H1 (cell line): ENCODE data around the gene PALD1. TPM values are rescaled to one million over a fixed set of nuclear protein-coding genes. Genes with fewer than 3 reads are reported as not detected.

Experiments
- CTCF ChIA-PET: fragments of 300-600 bp; sonication (Branson Sonifier 250); formaldehyde crosslinking; loops from one replicate; lab custom pipeline; 2021; ENCODE audit not compliant: partially characterized antibody; lab: Charles Lee
- POLR2A ChIA-PET: fragments of 300-600 bp; sonication (Branson Sonifier 250); formaldehyde crosslinking; loops from one replicate; lab custom pipeline; 2021; ENCODE audit warnings: inconsistent platforms; ENCODE audit not compliant: partially characterized antibody; lab: Charles Lee
- DNase-seq, 2 experiments: peaks; one replicate each; pipeline versions ENCODE4 v3.0.0 to v3.0.0-alpha.2; 2010 to 2022; ENCODE audit warnings: low spot score in 2 of 2, low read depth in 1 of 2, mixed read lengths in 1 of 2
- FAIRE-seq: peaks from 2 replicates; lab custom pipeline; 2011; peaks lifted over from hg19 to GRCh38; lab: Jason Lieb, UNC
- H2AFZ ChIP-seq: 2 replicates; pipeline ENCODE4 v1.8.1; 2012; ENCODE audit warnings: low read length, inconsistent platforms
- H2AK5ac ChIP-seq: 2 replicates; pipeline ENCODE4 v1.6.1; 2013; ENCODE audit warnings: low read depth, low read length
- H2BK120ac ChIP-seq: replicated peaks from 2 replicates; pipeline ENCODE3; 2013; ENCODE audit warnings: low read depth, low read length, inconsistent platforms
- H2BK12ac ChIP-seq: 2 replicates; pipeline ENCODE4 v1.6.1; 2013; ENCODE audit warnings: low read depth, low read length
- H2BK15ac ChIP-seq: 2 replicates; pipeline ENCODE4 v1.6.1; 2013; ENCODE audit warnings: low read length
- H2BK20ac ChIP-seq: 2 replicates; pipeline ENCODE4 v1.6.1; 2013; ENCODE audit warnings: low read length
- H2BK5ac ChIP-seq: 2 replicates; pipeline ENCODE4 v1.6.1; 2013; ENCODE audit warnings: low read depth, low read length
- H3K14ac ChIP-seq: 2 replicates; pipeline ENCODE4 v1.6.1; 2013; ENCODE audit warnings: inconsistent platforms; ENCODE audit not compliant: insufficient read length
- H3K18ac ChIP-seq: 2 replicates; pipeline ENCODE4 v1.6.1; 2013; ENCODE audit warnings: low read length; ENCODE audit errors: extremely low read depth
- H3K23ac ChIP-seq: 2 replicates; pipeline ENCODE4 v1.6.1; 2013; ENCODE audit warnings: inconsistent platforms; ENCODE audit not compliant: insufficient read length
- H3K23me2 ChIP-seq: 2 replicates; pipeline ENCODE4 v1.6.1; 2013; ENCODE audit warnings: low read depth, low read length
- H3K27ac ChIP-seq: 2 replicates; pipeline ENCODE4 v1.6.1; 2011; ENCODE audit warnings: low read depth, low read length, inconsistent platforms
- H3K27me3 ChIP-seq, 4 experiments: replicated peaks in 1 of 4; 1 replicate in 1 of 4; 2 replicates in 3 of 4; pipeline versions ENCODE4 v1.6.1 to v1.8.1; 2011 to 2013; ENCODE audit warnings: low read length in 3 of 4, mild to moderate bottlenecking in 3 of 4, inconsistent platforms in 2 of 4, mixed read lengths in 2 of 4, moderate library complexity in 1 of 4; ENCODE audit not compliant: control insufficient read depth in 3 of 4, insufficient read depth in 3 of 4; ENCODE audit errors: extremely low read depth in 1 of 4
- H3K36me3 ChIP-seq, 4 experiments: 2 replicates each; pipeline versions ENCODE4 v1.6.1 to v1.8.1; 2011 to 2013; ENCODE audit warnings: mild to moderate bottlenecking in 4 of 4, low read length in 3 of 4, moderate library complexity in 2 of 4, control low read depth in 1 of 4, inconsistent platforms in 1 of 4; ENCODE audit not compliant: insufficient read depth in 4 of 4, control insufficient read depth in 2 of 4
- H3K4ac ChIP-seq: replicated peaks from 2 replicates; pipeline ENCODE3; 2013; ENCODE audit warnings: low read length, low read depth, mixed read lengths, inconsistent platforms; ENCODE audit not compliant: insufficient read length
- H3K4me1 ChIP-seq, 4 experiments: replicated peaks in 1 of 4; 1 replicate in 1 of 4; 2 replicates in 3 of 4; pipeline versions ENCODE4 v1.6.1 to v1.8.1; 2011 to 2013; ENCODE audit warnings: low read length in 3 of 4, inconsistent platforms in 2 of 4, mixed read lengths in 1 of 4; ENCODE audit not compliant: insufficient read depth in 4 of 4, control insufficient read depth in 3 of 4
- H3K4me2 ChIP-seq, 2 experiments: 2 replicates each; pipeline versions ENCODE4 v1.6.1 to v1.8.1; 2011 to 2013; ENCODE audit warnings: low read depth in 2 of 2, low read length in 2 of 2, control low read depth in 1 of 2, inconsistent platforms in 1 of 2, mild to moderate bottlenecking in 1 of 2; ENCODE audit not compliant: insufficient read depth in 1 of 2
- H3K4me3 ChIP-seq, 4 experiments: fragments of 200-600, 300-600 bp in 1 of 4; sonication (generic), shearing (Covaris generic), sonication (Bioruptor Twin) in 1 of 4; 2 replicates each; pipeline versions ENCODE4 v1.5.1 to v1.8.1; 2011 to 2016; ENCODE audit warnings: low read length in 4 of 4, low read depth in 3 of 4, control low read depth in 2 of 4, inconsistent platforms in 2 of 4, mild to moderate bottlenecking in 2 of 4, mixed read lengths in 1 of 4, moderate library complexity in 1 of 4; ENCODE audit not compliant: insufficient read depth in 2 of 4; ENCODE audit errors: extremely low read depth in 1 of 4
- H3K56ac ChIP-seq: replicated peaks from 2 replicates; pipeline ENCODE3; 2013; ENCODE audit warnings: low read depth, mild to moderate bottlenecking, mixed read lengths, low read length, inconsistent platforms; ENCODE audit not compliant: insufficient read length
- H3K79me1 ChIP-seq: 2 replicates; pipeline ENCODE4 v1.6.1; 2013; ENCODE audit warnings: low read depth, low read length, control low read depth
- H3K79me2 ChIP-seq, 2 experiments: 2 replicates each; pipeline versions ENCODE4 v1.6.1 to v1.8.1; 2012 to 2013; ENCODE audit warnings: low read length in 2 of 2, mild to moderate bottlenecking in 2 of 2, inconsistent platforms in 1 of 2; ENCODE audit not compliant: insufficient read depth in 2 of 2, control insufficient read depth in 1 of 2
- H3K9ac ChIP-seq, 4 experiments: replicated peaks in 1 of 4; 1 replicate in 1 of 4; 2 replicates in 3 of 4; pipeline versions ENCODE4 v1.6.1 to v1.8.1; 2011 to 2013; ENCODE audit warnings: low read depth in 3 of 4, low read length in 3 of 4, control low read depth in 2 of 4, mild to moderate bottlenecking in 2 of 4, moderate library complexity in 2 of 4, inconsistent platforms in 1 of 4; ENCODE audit errors: extremely low read depth in 1 of 4
- H3K9me3 ChIP-seq, 2 experiments: 2 replicates each; pipeline versions ENCODE4 v1.6.1 to v1.8.1; 2012 to 2013; ENCODE audit warnings: mild to moderate bottlenecking in 2 of 2, moderate library complexity in 2 of 2, control low read depth in 1 of 2, inconsistent platforms in 1 of 2, low read depth in 1 of 2, low read length in 1 of 2, mixed read lengths in 1 of 2; ENCODE audit not compliant: insufficient read depth in 2 of 2
- H4K20me1 ChIP-seq, 2 experiments: replicated peaks in 1 of 2; 2 replicates each; pipeline versions ENCODE3 to v1.8.1; 2011 to 2013; ENCODE audit warnings: inconsistent platforms in 2 of 2, low read length in 2 of 2, mild to moderate bottlenecking in 1 of 2; ENCODE audit not compliant: insufficient read depth in 2 of 2, control insufficient read depth in 1 of 2
- H4K5ac ChIP-seq: 2 replicates; pipeline ENCODE4 v1.6.1; 2013; ENCODE audit warnings: low read length, low read depth, mixed read lengths, inconsistent platforms; ENCODE audit not compliant: insufficient read length
- H4K8ac ChIP-seq: 2 replicates; pipeline ENCODE4 v1.8.0; 2013; ENCODE audit warnings: mild to moderate bottlenecking, moderate library complexity, low read length, inconsistent platforms; ENCODE audit not compliant: insufficient read depth; ENCODE audit errors: extremely low read depth
- H4K91ac ChIP-seq: replicated peaks from 2 replicates; pipeline ENCODE3; 2013; ENCODE audit warnings: low read length, mixed read lengths, inconsistent platforms; ENCODE audit not compliant: insufficient read length
- BRCA1 ChIP-seq: IDR thresholded peaks from 2 replicates; pipeline ENCODE4 v1.6.1; 2012; ENCODE audit warnings: low read depth, low read length, improper control_type of control experiment
- FOSL1 ChIP-seq: IDR thresholded peaks from 2 replicates; pipeline ENCODE4 v1.6.1; 2011; ENCODE audit warnings: mild to moderate bottlenecking, low read depth, low read length, moderate library complexity; ENCODE audit not compliant: insufficient read depth
- GABPA ChIP-seq: IDR thresholded peaks from 2 replicates; pipeline ENCODE4 v1.6.1; 2011; ENCODE audit warnings: mild to moderate bottlenecking, low read length, moderate library complexity, borderline replicate concordance; ENCODE audit not compliant: insufficient read depth
- GTF2F1 ChIP-seq: IDR thresholded peaks from 2 replicates; pipeline ENCODE4 v1.6.1; 2012; ENCODE audit warnings: low read depth, low read length, improper control_type of control experiment, borderline replicate concordance
- HDAC6 ChIP-seq: IDR thresholded peaks from one replicate; pipeline ENCODE4 v1.7.1; 2012; ENCODE audit warnings: low read depth, mild to moderate bottlenecking, inconsistent platforms, low read length, moderate library complexity
- KDM1A ChIP-seq: fragments of 200-600, 300-600 bp; sonication (generic); IDR thresholded peaks from 2 replicates; pipeline ENCODE4 v1.7.1; 2016; ENCODE audit warnings: mild to moderate bottlenecking, low read length, borderline replicate concordance
- POLR2AphosphoS5 ChIP-seq: IDR thresholded peaks from 2 replicates; pipeline ENCODE4 v1.6.1; 2011; ENCODE audit warnings: low read depth, low read length
- POU5F1 ChIP-seq: IDR thresholded peaks from 2 replicates; pipeline ENCODE4 v1.6.1; 2011; ENCODE audit warnings: low read depth, mild to moderate bottlenecking, low read length, moderate library complexity
- RFX5 ChIP-seq: IDR thresholded peaks from 2 replicates; pipeline ENCODE4 v1.6.1; 2011; ENCODE audit warnings: low read depth, low read length, improper control_type of control experiment, borderline replicate concordance
- SAP30 ChIP-seq: fragments of 300-600 bp; sonication (generic); IDR thresholded peaks from 2 replicates; pipeline ENCODE4 v1.7.1; 2012; ENCODE audit warnings: low read length, moderate library complexity, mild to moderate bottlenecking, inconsistent platforms; ENCODE audit not compliant: insufficient read depth, insufficient replicate concordance
- SP1 ChIP-seq: IDR thresholded peaks from 2 replicates; pipeline ENCODE4 v1.6.1; 2011; ENCODE audit warnings: low read depth, low read length
- SP4 ChIP-seq: IDR thresholded peaks from 2 replicates; pipeline ENCODE4 v1.6.1; 2012; ENCODE audit warnings: low read length, inconsistent platforms
- SUZ12 ChIP-seq: fragments of 200-600 bp; sonication (generic); IDR thresholded peaks from 2 replicates; pipeline ENCODE4 v1.6.1; 2012; ENCODE audit warnings: mild to moderate bottlenecking, inconsistent platforms, low read length, moderate library complexity, mixed read lengths
- TBP ChIP-seq: IDR thresholded peaks from 2 replicates; pipeline ENCODE4 v1.6.1; 2011; ENCODE audit warnings: low read depth, low read length, improper control_type of control experiment
- WGBS, 2 experiments: shearing (Covaris generic) in 1 of 2; methylation state at CpG; one replicate each; pipeline versions ENCODE4 v1.1.6 to v1.1.7; 2013 to 2015; ENCODE audit warnings: low lambda C conversion rate in 2 of 2, mixed read lengths in 2 of 2, inconsistent platforms in 1 of 2, low coverage in 1 of 2, missing lambda C conversion rate in 1 of 2; ENCODE audit not compliant: insufficient replicate concordance in 2 of 2, insufficient coverage in 1 of 2, insufficient read length in 1 of 2; ENCODE audit errors: extremely low coverage in 1 of 2, missing lambda C conversion rate in 1 of 2; 5-methylcytosine and 5-hydroxymethylcytosine counted together
- polyA plus RNA-seq, 7 experiments: library from polyadenylated mRNA; depleted of rRNA in 3 of 7; stranded (reverse) in 5 of 7; unstranded in 2 of 7; fragments of >200 nt in 5 of 7; fragments of 200-250 nt in 2 of 7; gene quantifications; 1 replicate in 5 of 7; 2 replicates in 1 of 7; 4 replicates in 1 of 7; pipeline versions ENCODE4 v1.2.1 to v1.2.3, GENCODE V29; 2011 to 2013; ENCODE audit warnings: missing spikeins in 2 of 7, mixed read lengths in 2 of 7
- total RNA-seq: library from RNA; stranded (reverse); fragmentation: NEBNext Ultra II Directional; extraction: Animal tissue kit (Norgen Biotek cat#: 25700); gene quantifications from 2 replicates; pipeline ENCODE4 v1.2.1, GENCODE V29; 2021

The PALD1 gene
- total and polyA plus RNA-seq, 2 of the 8 experiments (the other 6 are each of a cell fraction or from before 2014, with no cell fraction given), result 13.3 to 32.8 TPM

DNA sequence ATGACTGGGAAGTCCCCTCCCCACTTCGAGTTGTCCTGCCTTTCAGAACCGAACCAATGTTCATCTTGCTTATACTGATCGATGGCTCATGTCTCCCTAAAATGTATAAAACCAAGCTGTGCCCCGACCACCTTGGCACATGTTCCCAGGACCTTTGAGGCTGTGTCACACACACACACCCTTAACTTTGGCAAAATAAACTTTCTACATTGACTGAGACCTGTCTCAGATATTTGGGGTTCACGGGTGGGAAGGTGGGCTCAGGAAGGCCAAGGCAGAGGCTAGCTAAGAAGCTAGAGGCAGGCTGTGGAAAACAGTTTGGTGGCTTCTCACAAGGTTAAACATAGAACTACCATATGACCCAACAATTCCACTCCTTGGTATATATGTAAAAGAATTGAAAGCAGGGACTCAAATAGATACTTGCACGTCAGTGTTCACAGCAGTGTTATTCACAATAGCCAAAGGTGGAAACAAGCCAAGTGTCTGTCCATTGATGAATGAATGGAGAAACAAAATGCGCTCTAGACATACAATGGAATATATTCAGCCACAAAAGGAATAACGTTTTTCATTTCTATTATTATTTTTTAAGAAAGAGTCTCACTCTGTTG lies 108.6 kb downstream of the PALD1 start:
- 89% methylated on average over 8 of the region's 8 CpGs; no CpG with 5 or more reads in 1 of the 2 experiments for WGBS, 2 experiments
- Histone ChIP-seq H2BK5ac (no peak overlapping the region), H3K79me2 (no peaks in the 10 kb centered on the region), H2BK12ac (no peak overlapping the region), H3K4me1 (peaks cover 0 to 6% (median 4%) of the 10 kb centered on the region in 4 experiments; a peak in 5 of 7 replicates), H3K14ac (no peak overlapping the region), H3K79me1 (no peaks in the 10 kb centered on the region), H4K91ac (no peak overlapping the region), H3K27me3 (peaks cover 0 to 2% (median 0%) of the 10 kb centered on the region in 4 experiments; a peak in 1 of 7 replicates), H3K4me3 (no peak overlapping the region), H2BK20ac (no peak overlapping the region), H3K18ac (no peak overlapping the region), H2BK15ac (no peak overlapping the region), H3K56ac (no peak overlapping the region), H2AFZ (no peak overlapping the region), H4K20me1 (no peaks in the 10 kb centered on the region), H3K9ac (no peak overlapping the region), H3K23me2 (no peaks in the 10 kb centered on the region), H3K4ac (no peak overlapping the region), H4K8ac (no peak overlapping the region), H3K23ac (no peak overlapping the region), H2AK5ac (no peak overlapping the region), H3K36me3 (no peaks in the 10 kb centered on the region), H4K5ac (no peak overlapping the region), H2BK120ac (no peak overlapping the region), H3K9me3 (no peaks in the 10 kb centered on the region), H3K4me2 (no peak overlapping the region), H3K27ac (no peak overlapping the region)
- DNase-seq, result no peak
- no peak for FAIRE-seq
- CTCF ChIA-PET, result interaction anchor here (0.6 to 7.4 kb wide), 6 partner anchors 9 to 173 kb away, joined by 3 to 47 read pairs (median 6); no protein-coding TSS in a partner anchor
- POLR2A ChIA-PET, result no interaction called here
- no peak for TF ChIP-seq GABPA
- no peak for TF ChIP-seq KDM1A
- no peak for TF ChIP-seq HDAC6
- no peak for TF ChIP-seq SAP30
- no peak for TF ChIP-seq GTF2F1
- TF ChIP-seq SUZ12, result no peak
- no peak for TF ChIP-seq RFX5
- no peak for TF ChIP-seq SP4
- no peak for TF ChIP-seq POLR2AphosphoS5
- TF ChIP-seq FOSL1, result no peak
- no peak for TF ChIP-seq BRCA1
- TF ChIP-seq SP1, result no peak
- TF ChIP-seq TBP, result no peak
- TF ChIP-seq POU5F1, result no peak
